Breast epithelium (tissue), 3 donors: ENCODE data around the gene OSBPL10.

ENCODE experiments used
- CTCF ChIP-seq, 3 donors: fragments of 450-650 bp; IDR thresholded peaks; one replicate each; pipeline ENCODE4 v1.5.1; 2016 to 2017; ENCODE audit warnings: antibody characterized with exemption in 3 of 3, mild to moderate bottlenecking in 3 of 3, moderate library complexity in 3 of 3
- POLR2AphosphoS5 ChIP-seq, 3 donors: sonication (generic); formaldehyde crosslinking; IDR thresholded peaks; one replicate each; pipeline ENCODE4 v1.6.1; 2017; ENCODE audit warnings: antibody characterized with exemption in 3 of 3

- TF ChIP-seq CTCF (IDR thresholded peaks at IDR 0.05): no peak
- no peak for TF ChIP-seq POLR2AphosphoS5 (IDR thresholded peaks at IDR 0.05)
Measured at GRCh38 chr3:31680072-31680870, 300.8 kb downstream of the OSBPL10 start.
